Melanocyte of skin (primary cell): ENCODE measurements around the gene PCDHB11. TPM values are rescaled to one million over a fixed set of nuclear protein-coding genes. Genes with fewer than 3 reads are reported as not detected.

Experiments
- total RNA-seq, 2 donors: library from RNA; depleted of rRNA; stranded (reverse); fragments of >200 nt; gene quantifications; 2 replicates each; pipeline ENCODE4 v1.2.3, GENCODE V29; 2012

Gene PCDHB11
- not detected for total RNA-seq

GRCh38 chr5:141199359-141200235, at the start of gene PCDHB11:
PCDHB11 (plus strand) TSS chr5:141199627; CDS start chr5:141199775, 148 bp downstream.

GRCh38 chr5:141149812-141150211, 49.6 kb upstream of the PCDHB11 start, which contains the start of gene PCDHB6:
PCDHB6 (plus strand) TSS chr5:141150057; CDS start chr5:141150258, 201 bp downstream.

GRCh38 chr5:141172381-141173204, 26.8 kb upstream of the PCDHB11 start, which contains the start of gene PCDHB7:
PCDHB7 (plus strand) TSS chr5:141172644; CDS start chr5:141172836, 192 bp downstream.

GRCh38 chr5:141177577-141178191, 21.7 kb upstream of the PCDHB11 start, which contains the start of gene PCDHB8:
PCDHB8 (plus strand) TSS chr5:141177790; CDS start chr5:141178035, 245 bp downstream.

GRCh38 chr5:141182248-141182647, 17.2 kb upstream of the PCDHB11 start, which contains the start of gene PCDHB16:
PCDHB16 (plus strand) TSS chr5:141182387; CDS start chr5:141182560, 173 bp downstream.

GRCh38 chr5:141186897-141187512, 12.4 kb upstream of the PCDHB11 start, which contains the start of gene PCDHB9:
PCDHB9 (plus strand) TSS chr5:141187161; CDS start chr5:141187319, 158 bp downstream.

GRCh38 chr5:141192110-141192725, 7.2 kb upstream of the PCDHB11 start, which contains the start of gene PCDHB10:
PCDHB10 (plus strand) TSS chr5:141192353; CDS start chr5:141192553, 200 bp downstream.

GRCh38 chr5:141208478-141208877, 9.1 kb downstream of the PCDHB11 start, which contains the start of gene PCDHB12:
PCDHB12 (plus strand) TSS chr5:141208719; CDS start chr5:141208908, 189 bp downstream.

GRCh38 chr5:141213656-141214339, 14.4 kb downstream of the PCDHB11 start, which contains the start of gene PCDHB13:
PCDHB13 (plus strand) TSS chr5:141213919; CDS start chr5:141214124, 205 bp downstream.

GRCh38 chr5:141223112-141223783, 23.8 kb downstream of the PCDHB11 start, which contains the start of gene PCDHB14:
PCDHB14 (plus strand) TSS chr5:141223343; CDS start chr5:141223506, 163 bp downstream.

GRCh38 chr5:141245250-141245717, 45.9 kb downstream of the PCDHB11 start, which contains the start of gene PCDHB15:
PCDHB15 (plus strand) TSS chr5:141245395; CDS start chr5:141245579, 184 bp downstream.

Other genes with a start within 250 kb of the PCDHB11 start
- under 1 TPM in 1 of 2 donors, not detected in 1; 0.69 TPM for gene PCDHAC2, start 233.2 kb upstream of the PCDHB11 start, total RNA-seq
- gene PCDHB1, start 148.3 kb upstream of the PCDHB11 start, total RNA-seq = not detected
- under 1 TPM; under 0.01 to 0.34 TPM for gene PCDHB2, start 105.0 kb upstream of the PCDHB11 start, total RNA-seq
- gene PCDHB3, start 99.2 kb upstream of the PCDHB11 start, total RNA-seq = under 1 TPM in 1 of 2 donors, not detected in 1; under 0.01 TPM
- under 1 TPM in 1 of 2 donors, not detected in 1; 0.69 TPM for gene PCDHB4, start 77.8 kb upstream of the PCDHB11 start, total RNA-seq
- under 1 TPM in 1 of 2 donors, not detected in 1; 0.69 TPM for gene PCDHB5, start 64.4 kb upstream of the PCDHB11 start, total RNA-seq
- gene PCDHB6, start 49.6 kb upstream of the PCDHB11 start, total RNA-seq = not detected
- under 1 TPM; under 0.01 TPM for gene PCDHB7, start 27.0 kb upstream of the PCDHB11 start, total RNA-seq
- under 1 TPM in 1 of 2 donors, not detected in 1; under 0.01 TPM for gene PCDHB8, start 21.8 kb upstream of the PCDHB11 start, total RNA-seq
- not detected for gene PCDHB16, start 17.2 kb upstream of the PCDHB11 start, total RNA-seq
- under 1 TPM in 1 of 2 donors, not detected in 1; under 0.01 TPM for gene PCDHB9, start 12.5 kb upstream of the PCDHB11 start, total RNA-seq
- gene PCDHB10, start 7.3 kb upstream of the PCDHB11 start, total RNA-seq = under 1 TPM in 1 of 2 donors, not detected in 1; under 0.01 TPM
- under 1 TPM in 1 of 2 donors, not detected in 1; under 0.01 TPM for gene PCDHB12, start 9.1 kb downstream of the PCDHB11 start, total RNA-seq
- gene PCDHB13, start 14.3 kb downstream of the PCDHB11 start, total RNA-seq = under 1 TPM; under 0.01 to 0.34 TPM
- under 1 TPM in 1 of 2 donors, not detected in 1; under 0.01 TPM for gene PCDHB14, start 23.7 kb downstream of the PCDHB11 start, total RNA-seq
- not detected for gene PCDHB15, start 45.8 kb downstream of the PCDHB11 start, total RNA-seq
- gene SLC25A2, start 104.4 kb downstream of the PCDHB11 start, total RNA-seq = not detected
- 10 to 100 TPM; 24.8 to 46.6 TPM for gene TAF7, start 121.2 kb downstream of the PCDHB11 start, total RNA-seq
- under 1 TPM; under 0.01 TPM for gene PCDHGA1, start 130.9 kb downstream of the PCDHB11 start, total RNA-seq
- gene PCDHGA2, start 139.1 kb downstream of the PCDHB11 start, total RNA-seq = under 1 TPM; 0.67 to 0.69 TPM
- gene PCDHGA3, start 144.2 kb downstream of the PCDHB11 start, total RNA-seq = under 1 TPM; 0.67 to 0.69 TPM
- gene PCDHGB1, start 150.5 kb downstream of the PCDHB11 start, total RNA-seq = under 1 TPM; 0.33 to 0.69 TPM
- 1 to 10 TPM in 1 of 2 donors, under 1 TPM in 1; 0.67 to 1.0 TPM for gene PCDHGA4, start 155.4 kb downstream of the PCDHB11 start, total RNA-seq
- 1 to 10 TPM in 1 of 2 donors, under 1 TPM in 1; 0.67 to 1.0 TPM for gene PCDHGB2, start 160.4 kb downstream of the PCDHB11 start, total RNA-seq
- gene PCDHGA5, start 164.5 kb downstream of the PCDHB11 start, total RNA-seq = under 1 TPM; under 0.01 to 0.69 TPM
- under 1 TPM; 0.69 to 1.00 TPM for gene PCDHGB3, start 170.6 kb downstream of the PCDHB11 start, total RNA-seq
- gene PCDHGA6, start 174.3 kb downstream of the PCDHB11 start, total RNA-seq = 1 to 10 TPM in 1 of 2 donors, under 1 TPM in 1; 1.00 to 2.1 TPM
- 1 to 10 TPM in 1 of 2 donors, under 1 TPM in 1; 0.67 to 1.0 TPM for gene PCDHGA7, start 183.1 kb downstream of the PCDHB11 start, total RNA-seq
- gene PCDHGB4, start 188.1 kb downstream of the PCDHB11 start, total RNA-seq = 1 to 10 TPM; 5.3 to 5.9 TPM
- gene PCDHGA8, start 193.0 kb downstream of the PCDHB11 start, total RNA-seq = under 1 TPM; 0.34 to 0.67 TPM
- 10 to 100 TPM in 1 of 2 donors, 1 to 10 TPM in 1; 8.7 to 12.0 TPM for gene PCDHGB5, start 198.3 kb downstream of the PCDHB11 start, total RNA-seq
- gene PCDHGA9, start 203.2 kb downstream of the PCDHB11 start, total RNA-seq = 1 to 10 TPM in 1 of 2 donors, under 1 TPM in 1; 1.00 to 1.4 TPM
- gene PCDHGB6, start 208.4 kb downstream of the PCDHB11 start, total RNA-seq = 1 to 10 TPM; 1.4 to 1.7 TPM
- gene PCDHGA10, start 213.4 kb downstream of the PCDHB11 start, total RNA-seq = 1 to 10 TPM; 4.5 to 5.0 TPM
- gene PCDHGB7, start 218.1 kb downstream of the PCDHB11 start, total RNA-seq = 1 to 10 TPM; 3.7 to 3.8 TPM
- 1 to 10 TPM; 3.7 to 4.8 TPM for gene PCDHGA11, start 221.4 kb downstream of the PCDHB11 start, total RNA-seq
- gene PCDHGA12, start 230.9 kb downstream of the PCDHB11 start, total RNA-seq = 10 to 100 TPM; 28.0 to 36.8 TPM